DND-41 (cell line): Measurements from ENCODE around the gene LRRC8A.

Experiments
- CTCF ChIP-seq: IDR thresholded peaks from 2 replicates; pipeline ENCODE4 v1.5.1; 2012; ENCODE audit warnings: borderline replicate concordance, low read length, moderate library complexity, mild to moderate bottlenecking; ENCODE audit not compliant: poor library complexity, severe bottlenecking; ENCODE audit errors: extremely low read depth
- EZH2 ChIP-seq: IDR thresholded peaks from 3 replicates; pipeline ENCODE4 v1.6.1; 2012; ENCODE audit warnings: borderline replicate concordance, low read depth, mild to moderate bottlenecking, moderate library complexity, low read length, inconsistent platforms; ENCODE audit not compliant: severe bottlenecking

DNA sequence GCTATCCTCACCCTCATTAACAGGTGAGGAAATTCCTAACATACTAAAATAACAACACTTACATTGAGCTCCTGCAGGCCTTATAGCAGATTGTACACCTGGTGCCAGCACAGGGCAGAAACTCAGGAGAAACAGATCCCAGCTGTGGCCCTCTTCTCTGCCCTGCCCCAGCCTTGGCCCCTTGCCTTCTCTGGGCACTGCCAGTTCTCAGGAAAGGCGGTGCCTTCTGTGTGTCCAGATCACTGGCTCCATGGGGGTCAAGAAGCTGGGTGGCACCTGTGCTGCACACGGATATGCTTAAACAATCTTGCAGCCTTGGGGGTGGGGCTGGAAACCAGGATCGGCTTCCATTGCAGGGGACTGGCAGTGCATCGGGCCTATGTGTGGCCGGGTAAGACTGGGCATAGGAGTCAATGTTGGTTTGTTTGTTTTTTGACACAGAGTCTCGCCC lies 19.5 kb upstream of the LRRC8A start:
- no peak for TF ChIP-seq CTCF
- no peak for TF ChIP-seq EZH2
